ENCODE data around the gene SV2B.

Gene SV2B

GRCh38 chr15:91108421-91108820 lies 8.4 kb downstream of the SV2B start:
- DNase-seq = no peak

- DNase-seq = no peak
Observed at GRCh38 chr15:91109885-91110284, 9.8 kb downstream of the SV2B start.

GRCh38 chr15:91110407-91110806 lies 10.3 kb downstream of the SV2B start:
- no peak for DNase-seq

GRCh38 chr15:91113030-91113429 lies 13.0 kb downstream of the SV2B start:
- DNase-seq = no peak

GRCh38 chr15:91114301-91114700 lies 14.2 kb downstream of the SV2B start:
- no peak for DNase-seq

GRCh38 chr15:91116113-91117067 lies 16.3 kb downstream of the SV2B start:
- no peak for DNase-seq

- DNase-seq = no peak
Observed at GRCh38 chr15:91117375-91117774, 17.3 kb downstream of the SV2B start.

- DNase-seq = no peak
Observed at GRCh38 chr15:91118817-91119590, 18.9 kb downstream of the SV2B start.

- DNase-seq = no peak
Observed at GRCh38 chr15:91122296-91122695, 22.2 kb downstream of the SV2B start.

- peak; percentile 15 for DNase-seq
Observed at GRCh38 chr15:91124132-91124531, 24.1 kb downstream of the SV2B start.

GRCh38 chr15:91125162-91125561 lies 25.1 kb downstream of the SV2B start:
- no peak for DNase-seq

- no peak for DNase-seq
Observed at GRCh38 chr15:91126080-91126479, 26.0 kb downstream of the SV2B start.

- DNase-seq = no peak
Observed at GRCh38 chr15:91127236-91127955, 27.3 kb downstream of the SV2B start.

- DNase-seq = no peak
Observed at GRCh38 chr15:91128016-91128415, 28.0 kb downstream of the SV2B start.

GRCh38 chr15:91129436-91129835 lies 29.4 kb downstream of the SV2B start:
- DNase-seq = no peak

- no peak for DNase-seq
Observed at GRCh38 chr15:91132079-91132478, 32.0 kb downstream of the SV2B start.

GRCh38 chr15:91133511-91133910 lies 33.5 kb downstream of the SV2B start:
- no peak for DNase-seq

GRCh38 chr15:91135201-91136130 lies 35.4 kb downstream of the SV2B start:
- no peak for DNase-seq

- DNase-seq = no peak
Observed at GRCh38 chr15:91136386-91136923, 36.4 kb downstream of the SV2B start.

GRCh38 chr15:91140601-91141000 lies 40.5 kb downstream of the SV2B start:
- no peak for DNase-seq

- DNase-seq = no peak
Observed at GRCh38 chr15:91141097-91141496, 41.0 kb downstream of the SV2B start.

Data from NCI-H2171 (cell line).